Adrenal gland (tissue), 12 donors: ENCODE data around the gene RPP14. TPM values are rescaled to one million over a fixed set of nuclear protein-coding genes. Genes with fewer than 3 reads are reported as not detected.

Experiments
- DNase-seq, 7 donors: peaks; one replicate each; pipeline ENCODE4 v3.0.0-alpha.2; 2019 to 2020
- H3K27ac ChIP-seq, 5 donors: fragments of 200-600 bp; sonication (generic) in 4 of 5; 1 replicate in 3 of 5; 2 replicates in 2 of 5; pipeline versions ENCODE4 v1.5.1 to v1.8.0; 2016 to 2020; ENCODE audit warnings: mild to moderate bottlenecking in 1 of 5
- H3K27me3 ChIP-seq: fragments of 200-600 bp; 2 replicates; pipeline ENCODE4 v1.8.0; 2021
- H3K36me3 ChIP-seq, 2 donors: fragments of 200-600 bp; replicated peaks in 1 of 2; 1 replicate in 1 of 2; 2 replicates in 1 of 2; pipeline versions ENCODE4 v1.5.1 to v1.8.0; 2018 to 2022
- H3K4me1 ChIP-seq, 2 donors: fragments of 200-600 bp; replicated peaks in 1 of 2; 1 replicate in 1 of 2; 2 replicates in 1 of 2; pipeline versions ENCODE4 v1.5.1 to v1.8.0; 2018 to 2021
- H3K4me3 ChIP-seq, 4 donors: fragments of 200-600 bp; sonication (generic) in 3 of 4; one replicate each; pipeline ENCODE4 v1.5.1; 2016 to 2018
- H3K9me3 ChIP-seq, 3 donors: fragments of 200-600 bp; sonication (generic) in 1 of 3; replicated peaks in 1 of 3; 1 replicate in 2 of 3; 2 replicates in 1 of 3; pipeline versions ENCODE4 v1.5.1 to v1.8.0; 2016 to 2021
- CTCF ChIP-seq, 6 experiments: fragments of 450-650 bp in 4 of 6; fragments of 200-600 bp in 2 of 6; sonication (generic) in 1 of 6; IDR thresholded peaks; 1 replicate in 5 of 6; 2 replicates in 1 of 6; pipeline versions ENCODE4 v1.5.1 to v1.8.0; 2016 to 2021; ENCODE audit warnings: antibody characterized with exemption in 6 of 6, mild to moderate bottlenecking in 2 of 6, moderate library complexity in 1 of 6
- POLR2A ChIP-seq, 2 donors: fragments of 450-650 bp; IDR thresholded peaks; one replicate each; pipeline ENCODE4 v1.6.1; 2017; ENCODE audit warnings: antibody characterized with exemption in 2 of 2, mild to moderate bottlenecking in 2 of 2, moderate library complexity in 1 of 2
- WGBS, 4 donors: extraction: QIAGEN DNeasy Blood & Tissue Kit in 2 of 4; methylation state at CpG; one replicate each; pipeline versions ENCODE4 v1.1.5 to v1.1.7; 2013 to 2017; 5-methylcytosine and 5-hydroxymethylcytosine counted together
- intact Hi-C, 2 donors: fragments of 100-400 bp; cut with DNase I; formaldehyde crosslinking; loops; one replicate each; pipeline versions ENCODE4 v1.14.1 to v1.15.0; 2022 to 2023
- polyA plus RNA-seq, 3 donors: library from polyadenylated mRNA; stranded (reverse); fragments of 200-250 nt in 2 of 3; fragments of 350-450 nt in 1 of 3; fragmentation: Illumina TruSeq in 1 of 3; extraction: RNeasy Lipid Tissue Mini Kit (QIAGEN cat#74804) in 1 of 3; gene quantifications; one replicate each; pipeline ENCODE4 v1.2.3, GENCODE V29; 2013 to 2014
- total RNA-seq, 9 donors: library from RNA; depleted of rRNA in 4 of 9; stranded (reverse); fragments of >200 nt in 4 of 9; fragments of 120-200 nt in 1 of 9; fragmentation: NEBNext Ultra II Directional in 1 of 9; extraction: Animal tissue kit (Norgen Biotek cat#: 25700) in 1 of 9; gene quantifications; one replicate each; pipeline versions ENCODE4 v1.1.0 to v1.2.4, GENCODE V29; 2013 to 2023
- donor health status: healthy with polysubstance abuse.
- donor health status: Bipolar disorder and iron deficiency.
- donor health status: DM: yes; HTN: yes; CAD: no.
- donor health status: DM: no; HTN: no; CAD: no.
- donor health status: DM: no; HTN: no; CAD: no.
- donor health status: DM: yes; HTN: yes; CAD: no.

RPP14 gene
- total and polyA plus RNA-seq, 12 donors = 9.2 to 23.2 (median 14.3) TPM

GRCh38 chr3:58357402-58357801 is 51.4 kb downstream of the RPP14 start:
- WGBS, 4 donors = 92 to 96% (median 95%) methylated on average over 3 of the region's 3 CpGs
- no peak for DNase-seq
- Histone ChIP-seq H3K9me3 (no peaks in the 10 kb centered on the region), H3K27me3 (no peaks in the 10 kb centered on the region), H3K27ac (no peak overlapping the region), H3K36me3 (no peaks in the 10 kb centered on the region), H3K4me3 (no peak overlapping the region), H3K4me1 (peaks cover 5 to 10% of the 10 kb centered on the region in 2 donors)
- intact Hi-C loops = no loop called here
- TF ChIP-seq POLR2A (IDR thresholded peaks at IDR 0.05) (no peak), CTCF (IDR thresholded peaks at IDR 0.05) (no peak)

GRCh38 chr3:58358092-58358491 is 52.0 kb downstream of the RPP14 start:
- Histone ChIP-seq H3K27ac (no peak overlapping the region), H3K9me3 (no peaks in the 10 kb centered on the region), H3K4me1 (peaks cover 5 to 10% of the 10 kb centered on the region in 2 donors), H3K4me3 (no peak overlapping the region), H3K36me3 (no peaks in the 10 kb centered on the region), H3K27me3 (no peaks in the 10 kb centered on the region)
- no peak for TF ChIP-seq POLR2A (IDR thresholded peaks at IDR 0.05)
- TF ChIP-seq CTCF (IDR thresholded peaks at IDR 0.05) = no peak
- WGBS, 4 donors = 90 to 99% (median 98%) methylated on average over 3 of the region's 3 CpGs
- no peak for DNase-seq
- intact Hi-C loops = no loop called here

- H3K27ac ChIP-seq = no peak overlapping the region
- WGBS, 4 donors = 91 to 96% (median 93%) methylated on average over 4 of the region's 4 CpGs
- intact Hi-C loops = no loop called here
- H3K4me3 ChIP-seq = no peak overlapping the region
- H3K36me3 ChIP-seq = no peaks in the 10 kb centered on the region
- H3K9me3 ChIP-seq = no peaks in the 10 kb centered on the region
- peaks cover 5 to 14% of the 10 kb centered on the region in 2 donors for H3K4me1 ChIP-seq
- DNase-seq = no peak
- TF ChIP-seq CTCF (IDR thresholded peaks at IDR 0.05) (no peak), POLR2A (IDR thresholded peaks at IDR 0.05) (no peak)
- H3K27me3 ChIP-seq = no peaks in the 10 kb centered on the region
These were observed 52.8 kb downstream of the RPP14 start for GRCh38 chr3:58358808-58359207.

- Histone ChIP-seq H3K27me3 (no peaks in the 10 kb centered on the region), H3K4me1 (peaks cover 5 to 14% of the 10 kb centered on the region in 2 donors), H3K9me3 (no peaks in the 10 kb centered on the region), H3K27ac (no peak overlapping the region), H3K36me3 (no peaks in the 10 kb centered on the region), H3K4me3 (no peak overlapping the region)
- no peak for TF ChIP-seq CTCF (IDR thresholded peaks at IDR 0.05)
- TF ChIP-seq POLR2A (IDR thresholded peaks at IDR 0.05) = no peak
- intact Hi-C loops = no loop called here
- 88 to 92% (median 91%) methylated on average over 4 of the region's 4 CpGs for WGBS, 4 donors
- no peak for DNase-seq
These were observed 53.6 kb downstream of the RPP14 start for GRCh38 chr3:58359621-58360020.
